Measurements from ENCODE around the gene CPE. TPM values are rescaled to one million over a fixed set of nuclear protein-coding genes. Genes with fewer than 3 reads are reported as not detected.

The CPE gene
- total and polyA plus RNA-seq, 2 of the 4 experiments (the other 2 are of a cell fraction): 3.6 to 13.5 TPM

- POLR2A ChIA-PET (ENCODE audit: unreplicated experiment): no interaction called here
- DNase-seq (no peak), ATAC-seq (ENCODE audit: low read depth) (no peak)
- Histone ChIP-seq H3K18ac (ENCODE audit: low read depth, low read length) (no peak overlapping the region), H2AK5ac (ENCODE audit: low read depth, low read length) (no peak overlapping the region), H2BK20ac (ENCODE audit: low read depth, low read length) (no peak overlapping the region), H3K56ac (ENCODE audit: extremely low read depth, insufficient read depth, low read length) (no peak overlapping the region), H2BK5ac (ENCODE audit: low read depth, low read length, poor library complexity, severe bottlenecking) (no peak overlapping the region), H4K20me1 (ENCODE audit: insufficient read depth, low read length) (no peaks in the 10 kb centered on the region), H3K23ac (ENCODE audit: low read depth, low read length) (no peak overlapping the region), H3K27ac (ENCODE audit: insufficient read depth, low read length) (no peak overlapping the region), H3K4me1 (ENCODE audit: control insufficient read depth, insufficient read depth, low read length) (no peaks in the 10 kb centered on the region), H3K9me3 (ENCODE audit: control insufficient read depth, insufficient read depth, low read length) (no peaks in the 10 kb centered on the region), H3K14ac (replicated peaks; ENCODE audit: low read depth, low read length) (no peak overlapping the region), H3K9me1 (ENCODE audit: insufficient read depth, low read length) (no peaks in the 10 kb centered on the region), H2AFZ (replicated peaks; ENCODE audit: low read length, poor library complexity) (no peak overlapping the region), H3K4me3 (ENCODE audit: insufficient read depth, low read depth, low read length) (no peak overlapping the region), H3K79me1 (ENCODE audit: low read depth in 1 of 2, low read length in 2 of 2) (no peaks in the 10 kb centered on the region), H4K5ac (ENCODE audit: low read depth, low read length) (no peak overlapping the region), H3K9ac (ENCODE audit: low read depth, low read length) (no peak overlapping the region), H3K27me3 (ENCODE audit: control insufficient read depth, insufficient read depth, low read length) (no peaks in the 10 kb centered on the region), H2BK120ac (ENCODE audit: low read depth, low read length) (no peak overlapping the region), H4K8ac (ENCODE audit: low read depth in 2 of 2, low read length in 2 of 2) (no peak overlapping the region), H3K36me3 (ENCODE audit: control insufficient read depth, insufficient read depth, low read length) (no peaks in the 10 kb centered on the region), H3K4me2 (ENCODE audit: low read depth, low read length) (no peak overlapping the region), H4K91ac (ENCODE audit: insufficient read depth, low read depth, low read length) (no peak overlapping the region), H2AK9ac (replicated peaks; ENCODE audit: low read depth, low read length, poor library complexity) (no peak overlapping the region), H2BK15ac (ENCODE audit: low read depth, low read length) (no peak overlapping the region), H3K4ac (ENCODE audit: low read depth, low read length) (no peak overlapping the region)
- TF ChIP-seq NFE2L2 (IDR thresholded peaks at IDR 0.05; ENCODE audit: low read depth, low read length) (no peak), SMC3 (IDR thresholded peaks at IDR 0.05; ENCODE audit: low read depth, low read length) (no peak), MXI1 (IDR thresholded peaks at IDR 0.05; ENCODE audit: borderline replicate concordance, low read depth, low read length) (no peak), RAD21 (IDR thresholded peaks at IDR 0.05; ENCODE audit: low read length) (no peak), ELK1 (IDR thresholded peaks at IDR 0.05; ENCODE audit: borderline replicate concordance, low read depth, low read length) (no peak), FOS (IDR thresholded peaks at IDR 0.05; ENCODE audit: low read depth, low read length) (no peak), RCOR1 (IDR thresholded peaks at IDR 0.05; ENCODE audit: insufficient replicate concordance, low read length) (no peak), MAFK (IDR thresholded peaks at IDR 0.05; ENCODE audit: low read depth, low read length) (no peak)
- intact Hi-C loops (cut with micrococcal nuclease): no loop called here
- CTCF ChIA-PET: no interaction called here
- no CpG with 5 or more reads among the region's 6 CpGs for WGBS, 2 experiments (ENCODE audit: extremely low coverage in 2 of 2, insufficient read length in 1 of 2)
- dilution Hi-C loops (cut with HindIII; ENCODE audit: low sequenced_read_pairs, unreplicated experiment): no loop called here
- in situ Hi-C loops (cut with MboI; ENCODE audit: low sequenced_read_pairs): no loop called here
- no TSS peak for BruUV-seq (replicated peaks)
These were observed 70.5 kb downstream of the CPE start for GRCh38 chr4:165449333-165449732.
